A549 (cell line): ENCODE data around the gene CSN2.

Experiments used
- CHD2 ChIP-seq: fragments of 150-350 bp; IDR thresholded peaks from 2 replicates; pipeline ENCODE4 v1.6.1; 2014; ENCODE audit warnings: low read length; ENCODE audit not compliant: partially characterized antibody
- EP300 ChIP-seq, 2 experiments: fragments of >200 bp; sonication (Bioruptor Twin); formaldehyde crosslinking; IDR thresholded peaks; 2 replicates in 1 of 2; 3 replicates in 1 of 2; pipeline ENCODE4 v1.6.1; 2016 to 2017
- JUN ChIP-seq, 2 experiments: fragments of >200 bp; sonication (Bioruptor Twin); formaldehyde crosslinking; IDR thresholded peaks; 2 replicates in 1 of 2; 3 replicates in 1 of 2; pipeline ENCODE4 v1.6.1; 2016 to 2017
- JUNB ChIP-seq: fragments of >200 bp; sonication (Bioruptor Twin); formaldehyde crosslinking; IDR thresholded peaks from 2 replicates; pipeline ENCODE4 v1.6.1; 2016
- KDM1A ChIP-seq: fragments of 200-600 bp; sonication (generic); IDR thresholded peaks from 2 replicates; pipeline ENCODE4 v1.6.1; 2016; ENCODE audit warnings: low read depth, mild to moderate bottlenecking
- MAFK ChIP-seq: fragments of 450-650 bp; IDR thresholded peaks from 2 replicates; pipeline ENCODE4 v1.6.1; 2014; ENCODE audit not compliant: partially characterized antibody
- MAX ChIP-seq: IDR thresholded peaks from 2 replicates; pipeline ENCODE4 v1.6.1; 2012
- MAZ ChIP-seq: fragments of 150-350 bp; IDR thresholded peaks from 2 replicates; pipeline ENCODE4 v1.6.1; 2014; ENCODE audit warnings: antibody characterized with exemption, low read depth, low read length, borderline replicate concordance
- MYC ChIP-seq: IDR thresholded peaks from 2 replicates; pipeline ENCODE4 v1.6.1; 2012; ENCODE audit warnings: mild to moderate bottlenecking, inconsistent platforms, low read length, improper control_type of control experiment, borderline replicate concordance
- POLR2A ChIP-seq: IDR thresholded peaks from 2 replicates; pipeline ENCODE4 v1.6.1; 2012; ENCODE audit warnings: mild to moderate bottlenecking, low read length
- RCOR1 ChIP-seq: fragments of 150-350 bp; IDR thresholded peaks from 2 replicates; pipeline ENCODE4 v1.6.1; 2014; ENCODE audit warnings: antibody characterized with exemption, low read length, low read depth
- SMC3 ChIP-seq: fragments of >200 bp; sonication (Bioruptor Twin); formaldehyde crosslinking; IDR thresholded peaks from 3 replicates; pipeline ENCODE4 v1.6.1; 2018; ENCODE audit warnings: inconsistent platforms
- ZFP36 ChIP-seq: fragments of 450-650 bp; IDR thresholded peaks from 2 replicates; pipeline ENCODE4 v1.6.1; 2014; ENCODE audit warnings: borderline replicate concordance; ENCODE audit not compliant: partially characterized antibody
- TF ChIP-seq, protein P1 (sequence below): fragments of >200 bp; sonication (Bioruptor Twin); formaldehyde crosslinking; IDR thresholded peaks from 3 replicates; pipeline ENCODE4 v1.5.1; 2016

- TF ChIP-seq MYC (no peak), EP300 (IDR thresholded peaks at IDR 0.05) (no peak), JUNB (no peak), CHD2 (no peak), SMC3 (no peak), RCOR1 (no peak), MAZ (no peak), KDM1A (no peak), MAX (no peak), MAFK (no peak), POLR2A (no peak), JUN (IDR thresholded peaks at IDR 0.05) (no peak), ZFP36 (no peak)
- TF ChIP-seq, protein P1, sequence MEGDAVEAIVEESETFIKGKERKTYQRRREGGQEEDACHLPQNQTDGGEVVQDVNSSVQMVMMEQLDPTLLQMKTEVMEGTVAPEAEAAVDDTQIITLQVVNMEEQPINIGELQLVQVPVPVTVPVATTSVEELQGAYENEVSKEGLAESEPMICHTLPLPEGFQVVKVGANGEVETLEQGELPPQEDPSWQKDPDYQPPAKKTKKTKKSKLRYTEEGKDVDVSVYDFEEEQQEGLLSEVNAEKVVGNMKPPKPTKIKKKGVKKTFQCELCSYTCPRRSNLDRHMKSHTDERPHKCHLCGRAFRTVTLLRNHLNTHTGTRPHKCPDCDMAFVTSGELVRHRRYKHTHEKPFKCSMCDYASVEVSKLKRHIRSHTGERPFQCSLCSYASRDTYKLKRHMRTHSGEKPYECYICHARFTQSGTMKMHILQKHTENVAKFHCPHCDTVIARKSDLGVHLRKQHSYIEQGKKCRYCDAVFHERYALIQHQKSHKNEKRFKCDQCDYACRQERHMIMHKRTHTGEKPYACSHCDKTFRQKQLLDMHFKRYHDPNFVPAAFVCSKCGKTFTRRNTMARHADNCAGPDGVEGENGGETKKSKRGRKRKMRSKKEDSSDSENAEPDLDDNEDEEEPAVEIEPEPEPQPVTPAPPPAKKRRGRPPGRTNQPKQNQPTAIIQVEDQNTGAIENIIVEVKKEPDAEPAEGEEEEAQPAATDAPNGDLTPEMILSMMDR, result no peak
Observed at GRCh38 chr4:69974631-69975030, 9.1 kb upstream of the CSN2 start.
